GM19035 (cell line): ENCODE results near the gene CADPS2.
A peak's percentile ranks its signal among the peaks of the same experiment; 100 is the strongest.

ENCODE experiments used
- ATAC-seq: cut with Tn5 transposase; IDR thresholded peaks from one replicate; pipeline ENCODE4 v1.9.1; 2021; ENCODE audit not compliant: unreplicated experiment

The CADPS2 gene

DNA sequence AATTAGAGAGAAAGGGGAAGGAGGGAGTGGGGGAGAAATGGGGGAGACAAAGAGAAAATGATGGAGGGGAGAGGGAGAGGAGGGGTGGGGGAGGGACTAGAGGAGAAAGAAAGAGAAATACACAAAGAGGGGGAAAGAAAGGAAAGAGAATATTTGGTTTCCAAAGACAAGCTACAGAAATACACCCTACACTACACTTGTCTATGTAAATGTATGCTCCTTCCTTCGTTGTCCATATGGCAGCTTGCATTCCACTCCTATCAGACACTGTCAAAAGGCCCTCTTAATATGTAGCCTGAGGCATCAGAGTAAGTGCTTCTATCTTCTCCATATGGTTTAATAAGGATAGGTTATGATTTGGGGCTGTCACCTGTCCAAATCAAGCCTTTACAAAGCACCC, 488.9 kb downstream of the CADPS2 start:
- no peak for ATAC-seq

- no peak for ATAC-seq
Observed at GRCh38 chr7:122394512-122394911, 491.7 kb downstream of the CADPS2 start.

DNA sequence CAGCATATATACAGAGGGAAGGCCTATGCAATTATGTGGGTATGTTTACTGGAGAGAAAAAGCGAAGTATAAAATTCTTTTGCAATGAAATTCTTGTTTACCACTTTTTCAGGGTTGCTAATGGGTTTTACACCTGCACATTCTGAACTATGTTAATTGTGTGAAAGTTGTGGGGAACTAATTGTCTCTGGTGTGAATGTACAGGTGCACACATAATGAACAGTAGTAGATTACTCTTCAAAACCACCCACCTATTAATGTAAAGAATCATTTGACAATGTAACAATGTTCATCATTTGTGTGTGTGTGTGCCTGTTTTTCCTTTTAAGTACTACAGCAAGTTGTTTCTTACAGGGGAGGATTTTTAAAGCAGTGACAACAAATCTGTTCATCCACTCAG, 501.7 kb downstream of the CADPS2 start:
- ATAC-seq, result no peak

GRCh38 chr7:122383934-122384333, 502.3 kb downstream of the CADPS2 start:
- ATAC-seq, result peak; percentile 93

DNA sequence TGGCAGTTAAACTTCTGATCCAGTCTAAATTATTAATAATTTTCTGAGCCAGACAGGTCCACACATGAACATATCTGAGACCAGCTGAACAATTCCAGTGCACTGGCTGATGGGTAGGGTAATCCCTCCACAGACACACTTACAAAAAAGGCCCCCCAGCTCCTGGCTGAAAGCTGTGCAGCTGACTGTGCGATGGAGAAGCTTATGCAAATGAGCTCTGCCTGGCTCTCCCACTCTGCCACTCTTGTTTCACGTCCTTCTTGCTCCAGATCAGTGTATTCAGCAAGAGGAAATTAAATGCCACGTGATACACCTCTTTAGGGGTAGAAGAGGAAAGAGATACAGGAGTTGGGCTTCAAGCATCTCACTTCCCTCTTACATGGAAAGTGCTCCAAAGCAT, 505.3 kb downstream of the CADPS2 start:
- no peak for ATAC-seq

DNA sequence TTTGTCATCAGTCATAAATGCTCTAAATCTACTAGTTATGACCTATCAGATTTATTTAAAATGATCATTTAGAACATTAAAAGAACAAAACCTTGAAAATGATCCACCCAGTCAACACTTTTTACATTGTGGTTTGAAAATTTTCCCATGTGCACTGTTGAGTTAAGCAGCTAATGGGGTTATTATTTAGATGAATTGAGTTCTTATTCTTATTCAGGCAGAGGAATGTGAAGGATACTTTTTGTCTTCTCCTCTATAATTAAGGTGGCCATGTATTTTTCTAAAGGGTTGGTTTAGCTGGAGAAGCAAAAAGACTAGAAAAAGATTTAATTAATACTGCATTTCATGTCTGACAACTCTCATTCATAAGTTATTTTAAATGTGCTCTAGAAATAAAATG, 506.8 kb downstream of the CADPS2 start:
- ATAC-seq, result no peak

GRCh38 chr7:122369756-122370155, 516.5 kb downstream of the CADPS2 start:
- ATAC-seq, result no peak

GRCh38 chr7:122364761-122365280, 521.4 kb downstream of the CADPS2 start:
- no peak for ATAC-seq

- no peak for ATAC-seq
Observed at GRCh38 chr7:122363144-122363543, 523.1 kb downstream of the CADPS2 start.

- ATAC-seq, result no peak
Observed at GRCh38 chr7:122362473-122362872, 523.8 kb downstream of the CADPS2 start.

DNA sequence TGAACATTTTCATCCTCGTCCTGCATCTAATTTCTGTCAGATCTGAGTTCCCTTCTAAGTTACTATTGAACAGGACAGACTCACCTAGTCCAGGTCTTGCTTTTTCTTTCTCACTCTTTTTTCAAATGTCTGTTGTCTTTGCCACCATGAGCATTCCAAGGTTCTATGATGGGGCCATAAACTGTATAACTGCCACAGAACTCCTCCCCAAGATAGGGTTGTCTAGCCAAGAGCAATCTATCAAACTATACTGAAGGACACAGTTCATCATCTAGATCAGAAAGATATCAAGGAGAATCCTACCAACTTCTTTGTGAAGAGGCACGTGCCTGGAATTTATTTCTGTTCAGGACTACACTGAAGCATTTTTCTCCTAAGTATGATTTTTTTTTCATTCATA, 531.6 kb downstream of the CADPS2 start:
- ATAC-seq, result no peak

- no peak for ATAC-seq
Observed at GRCh38 chr7:122352454-122352853, 533.8 kb downstream of the CADPS2 start.

DNA sequence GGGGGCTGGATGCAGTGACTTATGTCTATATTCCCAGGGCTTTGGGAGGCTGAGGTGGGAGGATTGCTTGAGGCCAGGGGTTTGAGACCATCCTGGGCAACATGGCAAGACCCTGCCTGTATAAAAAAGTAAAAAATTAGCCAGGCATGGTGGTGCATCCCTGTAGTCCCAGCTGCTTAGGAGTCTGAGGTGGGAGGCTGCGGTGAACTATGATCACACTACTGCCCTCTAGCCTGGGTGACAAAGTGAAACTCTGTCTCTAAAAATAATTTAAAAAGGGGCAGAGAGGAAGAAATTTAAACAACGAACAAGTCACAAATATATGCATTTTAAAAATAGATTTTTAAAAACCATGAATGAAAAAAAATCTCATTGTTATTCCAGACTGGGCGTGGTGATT, 535.6 kb downstream of the CADPS2 start:
- no peak for ATAC-seq

- ATAC-seq, result no peak
Observed at GRCh38 chr7:122344303-122344620, 542.0 kb downstream of the CADPS2 start.

GRCh38 chr7:122343601-122344302, 542.5 kb downstream of the CADPS2 start:
- no peak for ATAC-seq

- ATAC-seq, result no peak
Observed at GRCh38 chr7:122340427-122340826, 545.8 kb downstream of the CADPS2 start.

- ATAC-seq, result no peak
Observed at GRCh38 chr7:122339145-122339904, 546.9 kb downstream of the CADPS2 start.

DNA sequence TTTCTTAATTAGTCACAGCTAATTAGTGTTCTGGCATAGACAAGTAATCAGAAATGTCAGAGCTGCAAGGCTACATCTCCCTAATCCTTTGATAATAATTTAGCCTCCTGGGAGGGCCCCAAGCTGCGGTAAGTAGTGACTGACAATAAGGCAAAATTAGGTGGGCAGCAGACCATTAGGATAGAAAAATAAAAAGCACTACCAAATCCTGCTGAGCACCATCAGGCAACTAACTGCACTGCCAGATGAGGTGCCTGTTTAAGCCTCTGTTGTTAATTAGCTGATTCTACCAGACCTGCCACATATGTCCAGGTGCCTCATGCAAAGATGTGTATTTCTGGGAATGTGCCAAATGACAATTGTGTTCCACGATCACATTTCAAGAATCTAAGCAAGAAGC, 549.2 kb downstream of the CADPS2 start:
- ATAC-seq, result no peak

GRCh38 chr7:122329145-122329802, 557.0 kb downstream of the CADPS2 start:
- ATAC-seq, result no peak

DNA sequence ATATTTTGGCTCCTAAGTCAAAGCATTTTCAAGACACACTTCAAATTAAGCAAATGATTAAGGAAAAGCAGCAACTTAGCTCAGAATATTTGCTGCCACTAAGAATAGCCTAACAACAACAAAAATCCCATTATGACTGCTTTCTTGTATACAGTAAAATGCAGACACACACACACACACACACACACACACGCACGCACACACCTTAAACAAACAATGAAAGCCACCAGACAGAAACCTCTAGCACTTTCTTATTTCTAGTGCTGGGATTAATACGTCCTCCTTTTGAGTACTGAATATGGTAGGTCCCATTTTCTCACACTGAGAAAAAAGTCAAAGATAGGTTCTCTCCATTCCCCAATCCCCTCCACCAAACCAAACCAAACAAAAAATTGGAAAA, 558.3 kb downstream of the CADPS2 start:
- no peak for ATAC-seq

GRCh38 chr7:122316467-122317388, 569.5 kb downstream of the CADPS2 start:
- no peak for ATAC-seq
